Type B pancreatic cell (in vitro differentiated cells): ENCODE data around the gene ENOSF1. TPM values are rescaled to one million over a fixed set of nuclear protein-coding genes. Genes with fewer than 3 reads are reported as not detected.

Experiments
- DNase-seq: peaks from one replicate; pipeline ENCODE4 v3.0.0; 2021; ENCODE audit warnings: mixed read lengths; ENCODE audit not compliant: unreplicated experiment; ENCODE audit errors: extremely low spot score
- H3K27ac Mint-ChIP-seq: 2 replicates; pipeline ENCODE4 v1.8.0; 2021; ENCODE audit warnings: mild to moderate bottlenecking, mixed read lengths
- H3K27me3 Mint-ChIP-seq: 2 replicates; pipeline ENCODE4 v1.8.0; 2021; ENCODE audit warnings: mixed read lengths
- H3K36me3 Mint-ChIP-seq: 2 replicates; pipeline ENCODE4 v1.8.0; 2021; ENCODE audit warnings: mixed read lengths
- H3K4me1 Mint-ChIP-seq: one replicate; pipeline ENCODE4 v1.8.0; 2021; ENCODE audit warnings: mixed read lengths; ENCODE audit not compliant: unreplicated experiment
- H3K4me3 Mint-ChIP-seq: 2 replicates; pipeline ENCODE4 v1.8.0; 2021; ENCODE audit warnings: mild to moderate bottlenecking, mixed read lengths
- H3K9me3 Mint-ChIP-seq: 2 replicates; pipeline ENCODE4 v1.8.0; 2021; ENCODE audit warnings: mixed read lengths
- CTCF ChIP-seq: fragments of 200-600 bp; sonication (generic); conservative IDR thresholded peaks from 2 replicates; pipeline ENCODE4 v1.5.0; 2021; ENCODE audit warnings: antibody characterized with exemption, mild to moderate bottlenecking
- total RNA-seq: library from RNA; stranded (reverse); gene quantifications from 2 replicates; pipeline ENCODE4 v1.2.1, GENCODE V29; 2021; ENCODE audit warnings: low replicate concordance

ENOSF1 gene
- total RNA-seq, 1 donor from 2014 or later: 63.1 TPM

GRCh38 chr18:725646-726045, 13.2 kb upstream of the ENOSF1 start:
- H3K4me1 Mint-ChIP-seq: no peaks in the 10 kb centered on the region
- H3K27ac Mint-ChIP-seq: no peak overlapping the region
- no peak for TF ChIP-seq CTCF
- peaks cover 41% of the 10 kb centered on the region for H3K36me3 Mint-ChIP-seq
- no peak overlapping the region for H3K4me3 Mint-ChIP-seq
- H3K27me3 Mint-ChIP-seq: no peaks in the 10 kb centered on the region
- H3K9me3 Mint-ChIP-seq: no peaks in the 10 kb centered on the region
- DNase-seq: no peak

- no peak overlapping the region for H3K27ac Mint-ChIP-seq
Measured at GRCh38 chr18:723541-724080, 11.2 kb upstream of the ENOSF1 start.

DNA sequence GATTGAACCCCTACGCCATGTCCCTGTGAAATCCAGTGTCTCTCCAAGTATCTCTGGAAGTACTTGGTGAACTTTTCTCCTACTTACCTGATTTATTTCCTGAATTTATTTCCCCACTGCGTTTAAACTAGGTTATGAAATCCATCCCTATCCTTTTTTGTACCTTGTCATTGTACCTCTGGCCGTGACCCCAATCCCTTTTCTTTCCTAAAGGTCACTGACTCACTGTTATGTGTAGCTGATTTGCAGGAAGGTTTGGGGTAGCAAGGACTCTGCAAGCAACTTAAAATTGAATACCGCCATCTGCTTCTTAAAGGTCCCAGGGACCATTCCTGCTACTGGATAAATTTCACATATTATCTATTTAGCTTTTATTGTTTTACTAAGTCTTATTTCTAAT, 4.6 kb upstream of the ENOSF1 start:
- no peak for DNase-seq
- peaks cover 10% of the 10 kb centered on the region for H3K36me3 Mint-ChIP-seq
- H3K4me3 Mint-ChIP-seq: no peak overlapping the region
- no peaks in the 10 kb centered on the region for H3K4me1 Mint-ChIP-seq
- TF ChIP-seq CTCF: no peak
- H3K27ac Mint-ChIP-seq: no peak overlapping the region
- H3K9me3 Mint-ChIP-seq: no peaks in the 10 kb centered on the region
- H3K27me3 Mint-ChIP-seq: no peaks in the 10 kb centered on the region

More at GRCh38 chr18:723541-724080, 11.2 kb upstream of the ENOSF1 start:
- Mint-ChIP-seq H3K9me3 (no peaks in the 10 kb centered on the region), H3K4me3 (no peak overlapping the region), H3K36me3 (peaks cover 38% of the 10 kb centered on the region), H3K27me3 (no peaks in the 10 kb centered on the region), H3K4me1 (no peaks in the 10 kb centered on the region)
- DNase-seq: no peak
- no peak for TF ChIP-seq CTCF

GRCh38 chr18:715626-716025, 3.2 kb upstream of the ENOSF1 start:
- Mint-ChIP-seq H3K27ac (no peak overlapping the region), H3K4me3 (no peak overlapping the region), H3K27me3 (no peaks in the 10 kb centered on the region), H3K4me1 (peaks cover 5% of the 10 kb centered on the region), H3K9me3 (no peaks in the 10 kb centered on the region), H3K36me3 (peaks cover 13% of the 10 kb centered on the region)
- no peak for DNase-seq
- no peak for TF ChIP-seq CTCF

DNA sequence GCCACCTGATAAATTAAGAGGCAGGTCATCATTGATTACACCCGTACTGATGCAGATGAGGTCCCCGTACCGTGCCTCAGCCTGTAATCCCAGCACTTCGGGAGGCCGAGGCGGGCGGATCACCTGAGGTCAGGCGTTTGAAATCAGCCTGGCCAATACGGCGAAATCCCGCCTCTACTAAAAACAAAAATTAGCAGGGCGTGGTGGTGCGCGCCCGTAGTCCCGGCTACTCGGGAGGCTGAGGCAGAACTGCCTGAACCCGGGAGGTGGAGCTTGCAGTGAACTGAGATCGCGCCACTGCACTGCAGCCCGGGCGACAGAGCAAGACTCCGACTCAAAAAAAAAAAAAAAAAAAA, 683 bp upstream of the ENOSF1 start:
- Mint-ChIP-seq H3K27me3 (no peaks in the 10 kb centered on the region), H3K27ac (peak overlapping the region; percentile 66), H3K36me3 (peaks cover 18% of the 10 kb centered on the region), H3K4me3 (peak overlapping the region; percentile 76), H3K4me1 (peaks cover 19% of the 10 kb centered on the region), H3K9me3 (no peaks in the 10 kb centered on the region)
- no peak for TF ChIP-seq CTCF
- DNase-seq: no peak
